ENCODE data around the gene C14orf93. TPM values are rescaled to one million over a fixed set of nuclear protein-coding genes. Genes with fewer than 3 reads are reported as not detected.

Gene C14orf93
- total RNA-seq, 1 experiment from 2014 or later = 9.9 TPM

DNA sequence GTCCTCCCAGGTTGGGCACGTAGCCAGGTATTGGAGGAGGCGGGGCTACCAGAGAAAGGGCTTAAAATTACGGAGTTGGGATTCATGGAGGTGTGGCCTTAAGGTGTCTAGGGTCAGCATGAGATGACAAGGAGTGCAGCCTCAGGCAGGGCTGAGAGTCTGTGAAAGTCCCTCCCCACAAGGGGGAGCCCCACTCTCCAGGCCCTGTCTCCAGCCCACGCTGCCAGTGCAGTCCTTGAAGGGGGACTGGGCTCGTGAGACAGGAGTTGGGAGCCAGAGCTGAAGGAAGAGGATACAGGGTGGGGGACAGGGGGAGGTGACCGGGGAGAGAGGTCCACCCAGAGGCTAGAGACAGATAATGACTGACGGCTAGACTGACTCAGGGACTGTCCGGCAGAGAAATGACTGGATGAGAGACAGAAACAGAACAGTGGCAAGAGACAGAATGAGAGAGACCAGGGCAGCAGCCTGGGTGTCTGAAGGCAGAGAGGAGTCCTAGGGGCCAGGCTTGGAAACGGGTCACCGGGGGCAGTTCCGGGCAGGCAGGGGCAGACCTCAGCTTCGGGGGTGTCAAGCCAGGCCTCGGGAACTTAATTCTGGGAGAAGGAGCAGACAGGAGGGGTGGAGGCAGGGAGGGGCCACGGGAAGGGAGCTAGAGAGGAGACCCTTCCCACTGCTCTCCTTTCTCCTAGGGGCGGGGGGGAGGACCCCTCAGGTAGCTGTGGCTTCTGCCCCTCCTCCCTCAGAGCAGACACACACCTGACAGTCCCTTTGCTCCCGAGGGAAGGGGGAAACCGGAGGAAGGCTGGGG is 46.4 kb upstream of the C14orf93 start:
- H3K9me3 ChIP-seq (ENCODE audit: low read depth, low read length, poor library complexity, severe bottlenecking) = no peaks in the 10 kb centered on the region
- ChIA-PET CTCF (interaction anchor here (0.7 to 10.7 kb wide), 7 partner anchors 13 to 84 kb away, joined by 3 to 134 read pairs (median 4); no protein-coding TSS in a partner anchor), POLR2A (ENCODE audit: low non-redundant PET) (no interaction called here)
- peak; percentile 94 for TF ChIP-seq CTCF (conservative IDR thresholded peaks at IDR 0.05; ENCODE audit: low read depth, low read length)
- TF ChIP-seq EZH2 (IDR thresholded peaks at IDR 0.05; ENCODE audit: borderline replicate concordance, low read depth, low read length, poor library complexity, severe bottlenecking) = no peak
- H3K4me3 ChIP-seq (ENCODE audit: low read depth, low read length, poor library complexity, severe bottlenecking) = peak overlapping the region; percentile 76
- H3K27ac ChIP-seq (ENCODE audit: low read depth, low read length, poor library complexity, severe bottlenecking) = peak overlapping the region; percentile 84
- peak; percentile 89 for DNase-seq (ENCODE audit: low spot score)
- no TSS peak for BruUV-seq (replicated peaks)
- intact Hi-C loops (cut with micrococcal nuclease; ENCODE audit: unreplicated experiment) = loop anchor here (5.0 to 10.0 kb wide), 2 partner anchors 502 to 669 kb away; no protein-coding TSS in a partner anchor
- H3K4me1 ChIP-seq (ENCODE audit: insufficient read depth, low read length, poor library complexity, severe bottlenecking) = peaks cover 19% of the 10 kb centered on the region
- no peaks in the 10 kb centered on the region for H3K27me3 ChIP-seq (replicated peaks; ENCODE audit: insufficient read depth, low read depth, low read length, poor library complexity)
- H3K36me3 ChIP-seq (ENCODE audit: insufficient read depth, low read length, poor library complexity, severe bottlenecking) = peaks cover 48% of the 10 kb centered on the region

- CTCF ChIA-PET = interaction anchor here (0.6 to 10.7 kb wide), 3 partner anchors 61 to 195 kb away, joined by 4 to 134 read pairs (median 6); no protein-coding TSS in a partner anchor
- H3K4me3 ChIP-seq (ENCODE audit: low read depth, low read length, poor library complexity, severe bottlenecking) = peak overlapping the region; percentile 76
- no peaks in the 10 kb centered on the region for H3K27me3 ChIP-seq (replicated peaks; ENCODE audit: insufficient read depth, low read depth, low read length, poor library complexity)
- TF ChIP-seq EZH2 (IDR thresholded peaks at IDR 0.05; ENCODE audit: borderline replicate concordance, low read depth, low read length, poor library complexity, severe bottlenecking) (no peak), CTCF (conservative IDR thresholded peaks at IDR 0.05; ENCODE audit: low read depth, low read length) (no peak)
- BruUV-seq (replicated peaks) = no TSS peak
- no peak overlapping the region for H3K27ac ChIP-seq (ENCODE audit: low read depth, low read length, poor library complexity, severe bottlenecking)
- H3K9me3 ChIP-seq (ENCODE audit: low read depth, low read length, poor library complexity, severe bottlenecking) = no peaks in the 10 kb centered on the region
- H3K36me3 ChIP-seq (ENCODE audit: insufficient read depth, low read length, poor library complexity, severe bottlenecking) = peaks cover 42% of the 10 kb centered on the region
- DNase-seq (ENCODE audit: low spot score) = no peak
- peaks cover 19% of the 10 kb centered on the region for H3K4me1 ChIP-seq (ENCODE audit: insufficient read depth, low read length, poor library complexity, severe bottlenecking)
- POLR2A ChIA-PET (ENCODE audit: low non-redundant PET) = no interaction called here
- intact Hi-C loops (cut with micrococcal nuclease; ENCODE audit: unreplicated experiment) = loop anchor here (5.0 to 10.0 kb wide), 2 partner anchors 501 to 668 kb away; no protein-coding TSS in a partner anchor
Measured at GRCh38 chr14:23055621-23056144, 45.7 kb upstream of the C14orf93 start.

DNA sequence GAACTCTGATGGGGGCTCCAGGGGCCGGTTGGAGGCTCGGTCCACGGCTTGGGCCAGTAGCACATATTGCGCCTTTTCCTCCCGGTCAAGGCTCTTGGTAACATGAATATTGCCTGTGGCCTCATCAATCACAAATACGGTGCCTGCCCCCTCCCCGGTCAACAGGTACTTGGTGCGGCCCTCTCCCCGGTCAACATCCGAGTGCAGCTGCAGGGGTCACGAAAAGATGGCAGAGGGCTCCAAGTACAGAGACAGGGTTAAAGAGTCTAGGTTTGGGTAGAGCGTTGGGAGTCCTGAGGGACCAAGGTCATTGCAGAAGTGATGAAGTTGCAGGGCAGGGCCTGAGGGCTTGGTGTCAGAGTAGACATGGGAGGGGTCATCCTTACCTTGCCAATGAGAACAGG is 45.2 kb upstream of the C14orf93 start:
- no peak overlapping the region for H3K27ac ChIP-seq (ENCODE audit: low read depth, low read length, poor library complexity, severe bottlenecking)
- POLR2A ChIA-PET (ENCODE audit: low non-redundant PET) = no interaction called here

More for the DNA sequence above, 45.2 kb upstream of the C14orf93 start:
- no TSS peak for BruUV-seq (replicated peaks)
- Histone ChIP-seq H3K9me3 (ENCODE audit: low read depth, low read length, poor library complexity, severe bottlenecking) (no peaks in the 10 kb centered on the region), H3K36me3 (ENCODE audit: insufficient read depth, low read length, poor library complexity, severe bottlenecking) (peaks cover 40% of the 10 kb centered on the region), H3K4me1 (ENCODE audit: insufficient read depth, low read length, poor library complexity, severe bottlenecking) (peaks cover 19% of the 10 kb centered on the region), H3K4me3 (ENCODE audit: low read depth, low read length, poor library complexity, severe bottlenecking) (no peak overlapping the region), H3K27me3 (replicated peaks; ENCODE audit: insufficient read depth, low read depth, low read length, poor library complexity) (no peaks in the 10 kb centered on the region)
- no peak for DNase-seq (ENCODE audit: low spot score)
- CTCF ChIA-PET = interaction anchor here (0.6 to 10.7 kb wide), 3 partner anchors 61 to 194 kb away, joined by 6 to 134 read pairs (median 16); no protein-coding TSS in a partner anchor
- TF ChIP-seq EZH2 (IDR thresholded peaks at IDR 0.05; ENCODE audit: borderline replicate concordance, low read depth, low read length, poor library complexity, severe bottlenecking) = no peak
- intact Hi-C loops (cut with micrococcal nuclease; ENCODE audit: unreplicated experiment) = loop anchor here (5.0 to 10.0 kb wide), 2 partner anchors 500 to 668 kb away; no protein-coding TSS in a partner anchor
